GM23338 (cell line): Measurements from ENCODE around the gene DTNA. TPM values are rescaled to one million over a fixed set of nuclear protein-coding genes. Genes with fewer than 3 reads are reported as not detected.

Experiments used
- ATAC-seq: fragments of 200-7000 bp; cut with Tn5 transposase; 3 replicates; pipeline ENCODE4 v1.9.1; 2020
- DNase-seq: peaks from one replicate; pipeline ENCODE4 v3.0.0-alpha.2; 2015; ENCODE audit warnings: low spot score
- H2AFZ ChIP-seq: fragments of 200-600 bp; sonication (generic); 2 replicates; pipeline ENCODE4 v1.8.0; 2016; ENCODE audit warnings: antibody characterized with exemption, mild to moderate bottlenecking, moderate library complexity
- H3F3A ChIP-seq: fragments of 200-600 bp; sonication (generic); replicated peaks from 2 replicates; pipeline ENCODE4 v1.8.0; 2017; ENCODE audit warnings: antibody characterized with exemption, mixed run types, low read depth
- H3K27ac ChIP-seq: fragments of 200-600 bp; sonication (generic); 2 replicates; pipeline ENCODE4 v1.6.1; 2016; ENCODE audit warnings: low read depth
- H3K27me3 ChIP-seq: fragments of 200-600 bp; sonication (generic); 2 replicates; pipeline ENCODE4 v1.8.0; 2016; ENCODE audit warnings: mild to moderate bottlenecking, mixed run types, moderate library complexity; ENCODE audit not compliant: insufficient read depth
- H3K36me3 ChIP-seq: fragments of 200-600 bp; sonication (generic); 2 replicates; pipeline ENCODE4 v1.8.0; 2016; ENCODE audit warnings: mild to moderate bottlenecking; ENCODE audit not compliant: insufficient read depth
- H3K4me1 ChIP-seq: fragments of 200-600 bp; sonication (generic); 2 replicates; pipeline ENCODE4 v1.8.0; 2016; ENCODE audit warnings: mild to moderate bottlenecking, moderate library complexity; ENCODE audit not compliant: insufficient read depth
- H3K4me2 ChIP-seq: fragments of 200-600 bp; sonication (generic); 2 replicates; pipeline ENCODE4 v1.7.1; 2017; ENCODE audit warnings: mixed run types
- H3K4me3 ChIP-seq: fragments of 200-600 bp; sonication (generic); 2 replicates; pipeline ENCODE4 v1.6.1; 2016; ENCODE audit warnings: mixed run types
- H3K79me2 ChIP-seq: fragments of 200-600 bp; sonication (generic); replicated peaks from 2 replicates; pipeline ENCODE4 v1.8.0; 2017; ENCODE audit warnings: mild to moderate bottlenecking; ENCODE audit not compliant: insufficient read depth
- H3K9me2 ChIP-seq: fragments of 200-600 bp; sonication (generic); 2 replicates; pipeline ENCODE4 v1.8.0; 2017; ENCODE audit not compliant: insufficient read depth
- H4K20me1 ChIP-seq: fragments of 200-600 bp; sonication (generic); replicated peaks from 2 replicates; pipeline ENCODE4 v1.8.0; 2017; ENCODE audit warnings: mild to moderate bottlenecking; ENCODE audit not compliant: insufficient read depth
- H3K27ac Mint-ChIP-seq: 2 replicates; pipeline ENCODE4 v1.8.0; 2020; ENCODE audit warnings: inconsistent platforms, mild to moderate bottlenecking, moderate library complexity, mixed read lengths
- H3K27me3 Mint-ChIP-seq: 3 replicates; pipeline ENCODE4 v1.8.0; 2022; ENCODE audit warnings: low read depth, mild to moderate bottlenecking, moderate library complexity, mixed read lengths, inconsistent platforms; ENCODE audit not compliant: insufficient read depth, poor library complexity
- H3K36me3 Mint-ChIP-seq: 3 replicates; pipeline ENCODE4 v1.8.0; 2021; ENCODE audit warnings: low read depth, mild to moderate bottlenecking, inconsistent platforms, moderate library complexity, mixed read lengths
- H3K4me1 Mint-ChIP-seq: 3 replicates; pipeline ENCODE4 v1.8.0; 2020; ENCODE audit warnings: mild to moderate bottlenecking, inconsistent platforms, mixed read lengths
- H3K4me3 Mint-ChIP-seq: 3 replicates; pipeline ENCODE4 v1.8.0; 2021; ENCODE audit warnings: moderate library complexity, mild to moderate bottlenecking, inconsistent platforms, mixed read lengths
- H3K9me3 Mint-ChIP-seq: 3 replicates; pipeline ENCODE4 v1.8.0; 2020; ENCODE audit warnings: moderate library complexity, mild to moderate bottlenecking, inconsistent platforms, mixed read lengths
- CREB1 ChIP-seq: fragments of 250-450 bp; sonication (Bioruptor Pico); IDR thresholded peaks from 2 replicates; pipeline ENCODE4 v1.5.0; 2020; ENCODE audit warnings: low read depth, mild to moderate bottlenecking, moderate library complexity
- CTCF ChIP-seq, 2 experiments: fragments of 200-600 bp in 1 of 2; sonication (generic) in 1 of 2; conservative IDR thresholded peaks; 2 replicates each; pipeline versions ENCODE4 v1.5.1 to v1.6.1; 2016 to 2017; ENCODE audit warnings: antibody characterized with exemption in 2 of 2, low read depth in 2 of 2, mild to moderate bottlenecking in 2 of 2, moderate library complexity in 1 of 2
- ETS1 ChIP-seq: IDR thresholded peaks from 2 replicates; pipeline ENCODE4 v1.6.1; 2016; ENCODE audit warnings: antibody characterized with exemption
- EZH2 ChIP-seq: fragments of 200-600 bp; sonication (generic); IDR thresholded peaks from one replicate; pipeline ENCODE4 v1.8.0; 2017; ENCODE audit warnings: antibody characterized with exemption, mild to moderate bottlenecking, low read depth; ENCODE audit not compliant: unreplicated experiment
- EZH2phosphoT487 ChIP-seq: fragments of 200-600 bp; sonication (generic); IDR thresholded peaks from one replicate; pipeline ENCODE4 v1.8.1; 2018; ENCODE audit warnings: antibody characterized with exemption; ENCODE audit not compliant: unreplicated experiment
- JUNB ChIP-seq: IDR thresholded peaks from one replicate; pipeline ENCODE4 v1.6.1; 2016; ENCODE audit warnings: antibody characterized with exemption; ENCODE audit not compliant: unreplicated experiment
- NANOG ChIP-seq: IDR thresholded peaks from 2 replicates; pipeline ENCODE4 v1.6.1; 2016; ENCODE audit warnings: antibody characterized with exemption, borderline replicate concordance
- POLR2AphosphoS5 ChIP-seq: IDR thresholded peaks from 2 replicates; pipeline ENCODE4 v1.6.1; 2016; ENCODE audit warnings: antibody characterized with exemption, low read depth
- REST ChIP-seq: IDR thresholded peaks from one replicate; pipeline ENCODE4 v1.6.1; 2018; ENCODE audit warnings: antibody characterized with exemption; ENCODE audit not compliant: unreplicated experiment
- STAT1 ChIP-seq: IDR thresholded peaks from one replicate; pipeline ENCODE4 v1.6.1; 2016; ENCODE audit warnings: antibody characterized with exemption; ENCODE audit not compliant: unreplicated experiment
- ZNF114 ChIP-seq: fragments of 250-450 bp; sonication (Bioruptor Pico); IDR thresholded peaks from 2 replicates; pipeline ENCODE4 v1.5.0; 2020; ENCODE audit warnings: mild to moderate bottlenecking, moderate library complexity
- ZNF331 ChIP-seq: fragments of 250-450 bp; sonication (Bioruptor Pico); IDR thresholded peaks from 2 replicates; pipeline ENCODE4 v1.5.0; 2020; ENCODE audit warnings: low read depth, mild to moderate bottlenecking, moderate library complexity
- polyA plus RNA-seq: library from polyadenylated mRNA; unstranded; fragments of >200 nt; fragmentation: Nextera tagmentation; extraction: Ambion mirVana; gene quantifications from 2 replicates; pipeline ENCODE4 v1.2.1, GENCODE V29; 2016
- total RNA-seq: library from RNA; depleted of rRNA; stranded (reverse); fragments of >200 nt; shearing (Covaris generic); gene quantifications from 2 replicates; pipeline ENCODE4 v1.2.3, GENCODE V29; 2014

DTNA gene
- total and polyA plus RNA-seq, 2 experiments from 2014 or later, result 11.5 to 25.1 TPM

- ATAC-seq, result no peak
- Histone ChIP-seq H3K9me2 (no peaks in the 10 kb centered on the region), H3K27ac (no peak overlapping the region), H3K4me1 (peaks cover 15% of the 10 kb centered on the region), H2AFZ (no peak overlapping the region), H3K36me3 (no peaks in the 10 kb centered on the region), H3K79me2 (no peaks in the 10 kb centered on the region), H3K4me2 (no peak overlapping the region), H3K4me3 (no peak overlapping the region), H4K20me1 (no peaks in the 10 kb centered on the region), H3F3A (no peaks in the 10 kb centered on the region), H3K27me3 (no peaks in the 10 kb centered on the region)
- Mint-ChIP-seq H3K27ac (no peak overlapping the region), H3K4me1 (peaks cover 18% of the 10 kb centered on the region), H3K27me3 (no peaks in the 10 kb centered on the region), H3K9me3 (no peaks in the 10 kb centered on the region), H3K36me3 (no peaks in the 10 kb centered on the region), H3K4me3 (no peak overlapping the region)
- TF ChIP-seq ETS1, result no peak
- no peak for TF ChIP-seq POLR2AphosphoS5
- no peak for TF ChIP-seq EZH2
- no peak for TF ChIP-seq ZNF331
- no peak for DNase-seq
Measured at GRCh38 chr18:34808389-34808788, 98.3 kb downstream of the DTNA start.

- Histone ChIP-seq H3K79me2 (no peaks in the 10 kb centered on the region), H3K36me3 (no peaks in the 10 kb centered on the region), H3K4me2 (no peak overlapping the region), H4K20me1 (no peaks in the 10 kb centered on the region), H3K9me2 (no peaks in the 10 kb centered on the region), H3K27ac (no peak overlapping the region), H3K27me3 (no peaks in the 10 kb centered on the region), H3F3A (no peaks in the 10 kb centered on the region), H3K4me1 (peaks cover 14% of the 10 kb centered on the region), H3K4me3 (no peak overlapping the region), H2AFZ (no peak overlapping the region)
- peak; percentile 72 for ATAC-seq
- TF ChIP-seq STAT1 (no peak), CTCF (conservative IDR thresholded peaks at IDR 0.05; ENCODE audit: low read depth in 2 of 2) (peak; percentile 91 to 92)
- peak; percentile 88 for DNase-seq
- H3K9me3 Mint-ChIP-seq, result no peaks in the 10 kb centered on the region
- H3K36me3 Mint-ChIP-seq, result no peaks in the 10 kb centered on the region
- peaks cover 10% of the 10 kb centered on the region for H3K4me1 Mint-ChIP-seq
- H3K4me3 Mint-ChIP-seq, result no peak overlapping the region
- peaks cover 3% of the 10 kb centered on the region for H3K27me3 Mint-ChIP-seq
- H3K27ac Mint-ChIP-seq, result no peak overlapping the region
Measured at GRCh38 chr18:34809451-34810072, 99.5 kb downstream of the DTNA start.

GRCh38 chr18:34816183-34816582, 106.1 kb downstream of the DTNA start:
- DNase-seq (no peak), ATAC-seq (no peak)
- H3K4me3 Mint-ChIP-seq, result no peak overlapping the region
- Histone ChIP-seq H3K4me3 (no peak overlapping the region), H3K36me3 (no peaks in the 10 kb centered on the region), H2AFZ (no peak overlapping the region), H3K9me2 (no peaks in the 10 kb centered on the region), H3F3A (no peaks in the 10 kb centered on the region), H4K20me1 (no peaks in the 10 kb centered on the region), H3K79me2 (no peaks in the 10 kb centered on the region), H3K27ac (no peak overlapping the region), H3K27me3 (no peaks in the 10 kb centered on the region), H3K4me1 (0 out of 2 replicates have a peak, but pooled peaks cover 6% of the 10 kb centered on the region), H3K4me2 (no peak overlapping the region)
- peaks cover 5% of the 10 kb centered on the region for H3K27me3 Mint-ChIP-seq
- H3K4me1 Mint-ChIP-seq, result peaks cover 10% of the 10 kb centered on the region
- no peaks in the 10 kb centered on the region for H3K36me3 Mint-ChIP-seq
- no peaks in the 10 kb centered on the region for H3K9me3 Mint-ChIP-seq
- no peak overlapping the region for H3K27ac Mint-ChIP-seq
- TF ChIP-seq ZNF114 (CRISPR knock-in tag), result no peak
- TF ChIP-seq ZNF331, result no peak
- TF ChIP-seq CREB1 (CRISPR knock-in tag), result no peak
- no peak for TF ChIP-seq NANOG
- TF ChIP-seq JUNB, result no peak
- TF ChIP-seq ETS1, result no peak
- no peak for TF ChIP-seq REST
- TF ChIP-seq STAT1, result no peak
- no peak for TF ChIP-seq EZH2phosphoT487
- no peak for TF ChIP-seq POLR2AphosphoS5
